Glomerular visceral epithelial cell (primary cell): Measurements from ENCODE around the gene PXMP4.

ENCODE experiments used
- DNase-seq: peaks from one replicate; pipeline ENCODE4 v3.0.0-alpha.2; 2016; ENCODE audit errors: extremely low spot score

The PXMP4 gene

DNA sequence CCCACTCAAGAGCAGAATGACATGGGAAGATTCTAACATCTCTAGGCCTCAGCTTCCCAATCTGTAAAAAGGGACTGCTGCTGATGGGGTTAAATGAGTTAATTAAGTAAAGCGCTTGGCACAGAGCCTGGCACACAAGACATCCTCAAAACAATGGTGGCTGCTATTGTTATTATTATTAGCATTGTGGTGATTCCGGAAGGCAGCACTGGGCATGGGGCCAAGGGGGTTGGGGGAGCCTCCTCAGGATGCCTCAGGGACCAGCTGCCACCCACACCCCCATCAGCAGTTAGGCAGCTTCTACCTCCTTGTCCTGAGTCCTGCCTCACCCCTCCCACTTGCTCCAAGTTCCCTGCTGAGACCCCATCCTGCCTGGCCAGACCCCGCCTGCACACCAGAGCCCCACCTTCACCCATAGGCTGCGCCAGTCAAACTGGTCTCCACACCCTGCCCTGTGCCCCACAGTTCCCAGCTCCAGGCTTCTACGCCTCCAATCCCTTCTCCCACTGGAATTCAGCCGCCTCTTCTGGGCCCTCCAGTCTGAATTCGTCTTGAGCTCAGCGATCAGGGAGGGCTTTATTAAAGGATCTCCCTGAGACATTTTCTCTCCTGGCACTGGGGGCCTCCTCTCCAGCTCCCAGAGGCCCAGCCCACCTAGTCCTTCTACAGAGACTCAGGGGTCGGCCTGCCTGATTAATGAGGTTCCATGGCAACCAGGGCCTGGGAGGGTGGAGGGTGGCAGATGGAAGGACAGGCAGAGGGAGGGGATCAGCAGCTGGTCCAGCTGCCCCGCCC is 35.4 kb downstream of the PXMP4 start:
- no peak for DNase-seq

DNA sequence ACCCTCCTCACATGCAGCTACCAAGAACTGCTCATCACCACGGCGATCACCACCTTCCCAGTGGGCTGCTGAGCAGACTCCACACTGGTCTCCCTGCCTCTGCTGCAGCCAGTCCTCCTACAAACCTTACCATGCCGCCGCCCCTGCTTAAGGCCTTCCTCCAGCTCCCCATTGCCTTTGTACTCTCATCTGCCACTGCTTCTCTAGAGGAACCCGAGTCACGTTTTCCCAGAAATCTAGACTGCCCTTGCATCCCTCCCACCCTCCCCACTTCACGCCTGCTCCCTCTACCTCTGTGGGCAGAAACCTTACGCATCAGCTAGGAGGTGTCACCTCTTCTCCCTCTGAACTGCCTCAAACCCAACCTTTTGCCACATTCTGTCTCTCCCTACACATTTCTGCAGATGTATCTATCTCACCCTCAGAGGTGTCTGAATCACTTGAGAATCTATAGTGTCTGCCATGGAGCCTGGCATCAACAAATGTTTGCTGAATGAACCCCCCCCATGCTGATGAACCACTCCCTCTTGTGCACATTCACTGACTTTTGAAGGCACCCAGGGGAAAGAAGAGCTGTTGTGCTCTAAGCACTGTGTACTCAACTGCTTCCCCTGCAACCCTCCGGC is 38.3 kb downstream of the PXMP4 start:
- no peak for DNase-seq

DNA sequence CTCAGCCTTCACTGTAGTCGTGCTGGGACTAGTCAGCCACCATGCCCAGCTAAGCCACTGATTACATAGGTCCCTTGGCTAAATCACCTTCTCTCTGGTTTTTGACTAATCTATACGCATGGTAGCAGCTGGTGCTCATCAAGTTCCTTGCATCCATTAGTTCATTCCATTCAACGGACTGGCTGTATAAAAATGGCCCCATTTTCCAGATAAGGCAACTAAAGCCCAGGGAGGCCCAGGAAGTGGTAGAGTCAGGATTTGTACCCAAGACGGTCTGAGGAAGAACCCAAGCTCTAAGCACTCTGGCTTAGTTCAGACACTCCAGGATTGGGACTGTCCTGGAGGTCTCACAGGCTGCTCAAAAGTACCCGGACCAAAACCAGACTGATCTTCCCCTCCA is 38.8 kb downstream of the PXMP4 start:
- DNase-seq = no peak

DNA sequence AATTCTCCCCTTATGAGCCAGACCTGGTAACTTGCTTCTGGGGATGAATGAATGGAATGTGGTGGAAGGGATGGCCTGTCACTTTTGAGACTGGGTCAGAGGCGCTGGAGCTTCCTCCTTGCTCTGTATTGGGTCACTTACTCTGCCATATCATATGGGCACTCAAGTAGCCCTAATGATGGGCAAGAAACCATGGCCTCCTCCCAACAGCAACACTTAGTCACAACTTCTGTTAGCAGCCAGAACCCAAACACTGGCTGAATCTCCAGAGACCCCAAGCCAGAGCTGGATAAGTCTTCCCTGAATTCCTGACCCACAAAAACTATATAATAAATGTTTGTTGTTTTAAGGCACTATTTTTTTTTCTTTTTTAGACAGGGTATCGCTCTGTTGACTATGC is 39.4 kb downstream of the PXMP4 start:
- no peak for DNase-seq

DNA sequence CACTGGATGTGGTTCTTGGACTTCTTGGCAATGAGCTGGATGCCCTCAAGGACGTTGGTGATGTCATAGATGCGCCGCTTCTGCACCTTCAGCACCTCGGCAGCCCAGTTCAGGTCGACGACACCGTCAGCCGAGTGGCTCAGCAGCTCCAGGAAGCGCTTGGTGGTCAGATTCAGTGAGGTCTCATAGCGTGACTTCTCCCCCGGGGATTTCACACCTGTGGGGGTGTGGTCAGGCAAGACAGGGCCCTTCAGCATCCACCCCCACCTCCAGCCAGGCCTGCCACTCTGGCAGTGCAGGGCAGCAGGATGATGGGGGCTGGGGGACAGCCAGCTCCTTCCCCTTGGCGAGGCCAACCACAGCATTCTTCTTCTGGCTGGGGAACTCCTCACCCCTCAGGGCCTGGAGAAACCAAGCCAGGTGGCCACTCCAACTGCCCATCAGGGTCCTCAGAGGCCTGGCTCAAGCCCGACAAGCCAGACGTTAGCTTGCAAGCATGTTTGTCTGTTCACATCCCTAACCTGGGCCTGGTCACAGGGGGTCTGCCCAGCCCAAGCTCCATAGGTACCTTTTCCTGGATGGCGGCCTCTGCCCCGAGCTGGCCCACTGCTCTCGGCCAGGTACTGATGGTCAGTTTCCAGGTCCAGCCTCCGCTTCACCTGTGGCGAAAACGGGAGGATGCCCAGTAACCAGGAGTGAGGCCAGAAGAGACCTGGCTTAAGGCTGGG is 40.2 kb downstream of the PXMP4 start:
- no peak for DNase-seq

DNA sequence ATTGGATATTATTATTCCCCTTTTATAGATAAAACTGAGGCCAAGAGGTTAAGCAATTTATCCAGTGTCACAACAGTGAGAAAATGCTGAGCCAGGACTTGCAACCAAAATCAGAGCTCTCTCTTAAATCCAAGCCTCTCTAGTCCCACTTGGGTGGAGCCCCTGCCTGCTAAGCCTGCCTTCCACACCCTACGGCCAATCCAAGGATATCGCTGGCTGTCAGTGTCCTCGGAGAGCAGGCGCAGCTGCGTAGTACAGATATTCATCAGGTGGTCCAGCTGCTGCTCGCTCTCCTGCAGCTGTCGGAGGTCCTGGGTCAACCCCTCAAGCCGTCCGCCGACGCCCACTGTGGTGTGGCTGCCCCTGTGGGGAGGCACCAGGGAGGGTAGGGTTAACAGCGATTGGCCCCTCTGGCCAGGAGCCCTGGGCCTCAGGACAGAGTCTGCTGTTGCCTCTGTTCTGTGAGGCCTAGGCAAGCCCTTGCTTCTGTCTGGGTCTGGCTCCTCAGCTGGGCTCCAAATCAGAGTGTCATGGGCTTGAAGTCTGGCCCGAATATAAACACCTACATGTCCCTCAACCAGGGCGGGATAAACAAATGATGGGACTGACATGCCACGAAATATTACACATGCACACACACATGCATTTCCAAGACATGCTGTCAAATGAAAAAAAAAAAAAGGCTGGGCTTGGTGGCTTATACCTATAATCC is 42.0 kb downstream of the PXMP4 start:
- DNase-seq = no peak

DNA sequence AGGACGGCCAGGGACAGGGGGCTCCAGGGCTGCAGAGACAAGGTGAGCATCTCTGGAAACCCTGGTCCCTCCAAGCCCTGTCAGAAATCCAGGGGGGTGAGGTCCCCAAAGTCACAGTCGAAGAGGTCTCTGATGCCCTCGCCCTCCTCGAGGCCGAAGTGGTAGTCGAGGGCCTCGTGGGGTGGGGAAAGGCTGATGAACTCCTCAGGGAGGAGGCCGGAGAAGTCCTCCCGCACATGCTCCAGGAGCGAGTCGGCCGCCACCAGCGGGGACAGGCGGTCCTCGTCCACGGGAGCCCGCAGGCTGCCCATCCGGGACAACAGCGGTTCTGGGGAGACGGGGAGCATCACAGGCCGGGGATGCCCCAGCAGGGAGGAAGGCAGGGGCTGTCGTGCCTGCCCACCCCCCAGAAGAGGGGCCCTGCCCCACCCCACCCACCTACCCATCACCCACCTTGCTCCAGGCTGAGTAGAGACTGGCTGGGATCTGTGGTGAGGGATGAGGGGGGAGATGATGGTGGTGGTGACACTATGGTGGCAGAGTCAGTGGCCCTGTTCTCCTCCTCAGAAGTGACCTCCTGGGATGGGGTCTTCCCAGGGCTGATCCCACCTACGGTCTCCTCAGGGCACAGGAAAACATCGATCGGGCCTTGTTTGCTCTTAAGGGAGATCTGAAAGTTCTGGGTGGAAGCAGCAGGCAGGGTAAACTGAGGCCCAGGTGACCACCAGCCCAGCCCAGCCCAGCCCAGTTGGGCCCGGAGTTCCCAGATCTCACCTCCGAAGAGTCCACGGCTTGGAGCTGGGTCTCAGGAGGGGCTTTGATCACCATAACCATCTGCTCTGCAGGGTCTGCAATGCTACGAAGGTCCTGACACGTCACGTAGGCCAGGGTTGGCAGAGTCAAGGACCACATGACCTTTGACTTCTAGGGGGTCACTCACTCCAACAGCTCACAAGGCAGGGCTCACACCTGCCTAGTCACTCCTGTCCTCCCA is 43.2 kb downstream of the PXMP4 start:
- no peak for DNase-seq

DNA sequence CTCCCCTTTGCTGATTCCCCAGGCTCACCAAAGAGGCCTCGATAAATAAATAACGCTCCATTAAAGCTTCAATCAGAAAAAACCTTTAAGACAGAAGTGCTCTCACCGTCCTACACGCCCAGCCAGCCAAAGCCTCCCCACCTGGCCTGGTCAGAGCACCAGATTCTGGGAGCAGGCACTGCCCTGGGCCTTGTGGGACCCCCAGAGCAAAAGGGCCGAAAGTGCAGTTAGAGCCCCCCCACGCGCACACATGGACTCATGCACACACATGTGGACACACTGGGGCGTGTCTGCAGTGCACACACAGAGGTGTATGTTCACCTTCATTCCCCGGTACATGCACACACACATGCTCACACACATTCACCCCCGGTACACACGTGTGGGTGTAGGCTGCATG is 44.0 kb downstream of the PXMP4 start:
- no peak for DNase-seq

DNA sequence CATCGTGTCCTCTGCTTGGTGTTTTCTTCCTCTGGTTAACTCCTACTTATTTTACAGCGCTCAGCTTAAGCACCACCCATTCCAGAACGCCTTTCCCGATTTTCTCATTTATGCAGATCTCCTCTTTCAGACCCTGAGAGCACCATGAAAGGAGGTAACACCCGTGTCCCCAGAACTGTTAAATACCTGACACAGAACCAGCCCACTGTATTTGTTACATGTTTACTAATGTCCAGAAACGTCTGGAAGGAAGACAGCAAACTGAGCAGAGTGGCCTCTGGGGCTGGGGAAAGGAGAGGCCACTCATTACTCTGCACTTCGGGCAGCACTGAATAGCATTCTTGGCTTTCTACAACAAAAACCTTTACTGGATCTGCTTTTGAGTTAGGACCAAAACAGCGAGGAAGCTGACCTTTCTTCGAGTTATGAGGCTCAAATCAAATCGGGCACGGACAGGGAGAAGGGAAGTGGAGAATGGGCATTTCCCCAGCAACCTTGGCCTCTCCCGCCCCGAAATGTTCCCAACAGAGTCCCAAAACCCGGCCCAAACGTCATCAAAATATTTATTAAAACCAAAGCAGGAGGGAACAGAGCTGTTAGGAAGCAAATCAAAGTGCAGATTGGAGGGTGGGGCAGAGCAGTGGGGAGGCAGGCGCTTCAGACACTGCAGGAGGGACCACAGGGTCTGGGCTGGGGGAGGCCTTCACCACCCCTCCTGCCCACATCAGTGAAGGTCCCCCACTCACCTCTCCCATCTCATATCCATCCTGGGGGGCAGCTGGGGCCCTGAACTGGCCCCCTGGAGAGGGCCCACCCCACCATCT is 44.8 kb downstream of the PXMP4 start:
- DNase-seq = no peak

DNA sequence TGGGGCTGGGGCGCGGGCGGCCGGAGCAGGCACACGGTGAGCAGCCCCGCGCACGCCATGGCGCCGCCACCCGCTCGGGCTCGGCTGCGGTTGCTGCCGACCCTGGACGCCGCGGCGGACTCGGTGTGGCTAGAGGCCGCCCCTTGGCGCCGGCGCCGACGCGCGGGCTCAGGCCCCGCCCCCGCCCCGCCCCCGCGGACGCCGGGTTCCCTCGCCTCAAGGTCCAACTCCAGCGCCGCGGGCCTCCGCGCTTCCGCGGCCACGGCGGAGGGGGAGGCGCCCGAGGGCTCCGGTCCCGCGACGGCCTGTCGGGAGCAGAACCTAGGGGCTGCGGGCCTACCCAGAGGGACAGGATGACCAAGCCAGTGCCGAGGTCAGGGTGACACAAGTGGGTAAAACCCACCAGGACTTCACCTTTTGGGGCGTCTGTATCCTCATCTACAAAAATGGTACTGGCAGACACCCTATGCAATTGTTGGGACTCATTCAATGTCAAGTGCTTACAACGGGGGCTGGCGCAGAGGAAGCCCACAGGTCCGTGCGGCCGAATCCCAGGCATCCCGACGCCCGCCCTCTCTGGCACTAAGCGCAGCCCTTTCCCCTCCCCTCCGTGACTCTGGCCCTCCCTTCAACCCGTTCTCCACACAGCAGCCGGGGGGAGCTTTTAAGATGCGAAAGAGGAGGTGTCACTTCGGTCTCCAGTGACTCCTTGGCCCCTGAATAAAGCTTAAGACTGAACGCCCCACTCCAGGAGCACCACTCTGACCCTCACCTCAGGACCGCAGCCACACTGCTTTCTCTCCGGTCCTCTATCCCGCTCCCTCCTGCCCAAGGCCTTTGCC is 45.6 kb downstream of the PXMP4 start, which contains the start of gene NECAB3:
TSS of gene NECAB3 (minus strand) at position 135 of the 842 bp plus-strand sequence. CDS start at position 59, 76 bp downstream.
- DNase-seq = peak; percentile 88

DNA sequence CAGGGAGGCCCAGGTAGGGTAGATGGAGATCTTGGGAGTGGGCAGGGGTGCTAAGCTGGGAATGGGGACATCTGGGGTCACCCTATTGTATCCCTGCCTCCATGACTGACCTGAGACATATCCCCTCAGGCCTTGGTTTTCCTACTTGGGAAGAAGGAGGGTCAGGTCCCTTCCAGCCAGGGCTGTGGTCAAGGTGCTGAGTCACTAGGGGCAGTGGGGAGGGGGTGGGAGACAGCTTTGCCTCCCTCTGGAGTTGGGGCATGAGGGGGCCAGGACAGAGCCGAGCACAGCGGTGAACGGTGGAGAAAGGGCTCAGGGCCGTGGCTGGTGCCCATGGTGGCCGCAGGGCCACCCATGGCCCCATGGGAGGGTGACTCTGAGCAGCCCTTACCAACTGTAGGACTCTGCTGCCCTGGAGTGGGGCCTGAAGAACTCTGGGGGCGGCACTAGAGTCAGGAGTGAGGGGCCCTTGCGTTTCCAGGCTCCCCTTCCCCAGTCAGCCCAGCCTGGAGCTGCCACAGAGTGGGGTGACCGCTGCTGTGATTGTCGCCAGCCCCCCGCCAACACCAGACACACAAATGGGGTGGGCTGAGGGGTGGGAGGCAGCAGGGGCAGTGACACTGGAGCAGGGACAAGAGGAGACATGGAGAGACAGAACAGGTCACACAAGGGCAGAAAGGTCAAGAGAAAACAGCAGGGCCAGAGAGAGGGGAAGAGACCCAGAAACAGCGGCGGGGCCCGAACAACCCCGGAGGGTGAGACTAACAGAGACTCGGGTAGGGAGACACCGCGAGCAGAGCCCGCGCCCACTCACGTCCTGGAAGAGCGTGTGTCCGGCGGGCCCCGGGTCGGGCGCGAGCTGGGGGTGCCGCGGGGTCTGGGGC is 46.5 kb downstream of the PXMP4 start:
- peak; percentile 68 for DNase-seq

DNA sequence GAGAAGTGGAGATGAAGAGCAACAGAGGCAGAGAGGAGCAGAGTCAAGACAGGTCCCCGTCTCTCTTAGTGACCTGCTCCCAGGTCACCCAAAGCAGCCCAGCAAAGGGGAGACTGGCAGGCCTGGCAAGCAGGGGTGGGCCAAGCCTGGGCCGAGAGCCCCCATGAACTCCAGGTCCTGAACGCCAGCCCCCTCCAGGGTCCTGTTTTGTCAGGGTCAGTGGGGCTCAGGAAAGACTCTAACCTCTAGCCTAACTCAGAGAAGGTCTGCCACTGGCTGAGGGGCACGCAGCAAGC is 47.0 kb downstream of the PXMP4 start:
- DNase-seq = no peak

DNA sequence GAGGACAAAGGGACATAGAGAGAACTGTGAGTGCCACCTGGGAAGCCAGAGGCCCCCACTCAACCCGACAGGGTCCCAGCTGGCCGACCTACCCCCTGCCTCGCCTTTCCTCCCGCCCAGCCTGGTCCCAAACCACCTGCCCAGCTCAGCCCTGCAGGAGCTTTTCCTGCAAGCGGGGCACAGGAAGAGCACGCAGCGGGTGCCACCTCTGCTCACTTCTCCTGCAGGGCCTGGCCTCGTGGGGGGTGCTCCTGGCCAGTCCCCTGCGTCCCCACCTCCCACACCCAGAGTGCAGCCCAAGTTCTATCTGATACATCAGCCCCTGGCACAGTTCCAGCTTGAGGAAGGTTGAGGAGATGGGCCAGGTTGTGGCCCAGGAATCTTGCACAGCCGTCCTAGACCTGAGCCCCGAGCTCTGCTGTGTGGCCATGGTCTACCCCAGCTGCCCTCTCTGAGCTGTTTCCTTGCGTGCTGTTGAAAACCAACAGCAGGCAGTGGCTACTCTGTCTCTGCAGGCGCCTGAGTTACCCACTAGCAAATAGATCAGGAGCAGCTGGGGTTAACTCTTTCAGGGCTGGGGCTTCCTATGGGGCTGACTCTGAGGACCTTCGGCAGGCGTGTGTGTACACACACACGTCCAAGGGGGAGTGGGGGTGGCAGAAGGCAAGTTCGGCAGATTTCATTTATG is 47.5 kb downstream of the PXMP4 start:
- DNase-seq = no peak

DNA sequence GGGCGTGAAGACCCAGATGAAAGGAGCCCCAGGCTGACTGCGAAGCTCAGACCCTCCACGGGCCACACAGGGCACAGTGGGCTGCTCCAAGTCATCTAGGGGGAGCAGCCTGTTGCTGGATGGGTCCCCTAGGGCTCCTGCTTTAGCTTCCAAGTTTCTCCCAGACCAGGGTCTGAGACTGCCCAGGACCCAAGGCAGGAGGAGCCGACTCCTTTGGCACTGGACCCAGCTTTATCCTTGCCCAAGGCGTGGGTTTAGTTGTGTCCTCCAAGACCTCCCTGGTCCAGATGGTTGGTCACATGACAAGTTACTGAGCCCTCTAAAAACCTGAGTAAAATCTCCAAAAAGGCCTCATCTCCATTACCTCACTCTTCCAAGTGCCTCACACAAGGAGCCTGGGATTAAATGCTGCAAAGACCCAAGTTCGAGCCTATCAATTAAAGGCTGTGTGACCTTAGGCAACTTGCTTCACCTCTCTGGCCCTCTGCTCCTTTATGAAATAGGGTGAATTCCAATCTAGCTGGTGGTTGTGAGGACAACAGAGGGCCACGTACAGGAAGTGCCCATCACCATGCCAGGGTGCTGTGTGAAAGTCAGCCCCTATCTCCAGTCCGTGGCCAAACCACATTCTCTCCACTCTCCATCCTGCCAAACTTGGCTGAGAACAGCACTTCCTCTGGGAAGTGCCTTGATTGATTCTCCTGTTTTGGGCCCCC is 48.4 kb downstream of the PXMP4 start:
- DNase-seq = no peak

DNA sequence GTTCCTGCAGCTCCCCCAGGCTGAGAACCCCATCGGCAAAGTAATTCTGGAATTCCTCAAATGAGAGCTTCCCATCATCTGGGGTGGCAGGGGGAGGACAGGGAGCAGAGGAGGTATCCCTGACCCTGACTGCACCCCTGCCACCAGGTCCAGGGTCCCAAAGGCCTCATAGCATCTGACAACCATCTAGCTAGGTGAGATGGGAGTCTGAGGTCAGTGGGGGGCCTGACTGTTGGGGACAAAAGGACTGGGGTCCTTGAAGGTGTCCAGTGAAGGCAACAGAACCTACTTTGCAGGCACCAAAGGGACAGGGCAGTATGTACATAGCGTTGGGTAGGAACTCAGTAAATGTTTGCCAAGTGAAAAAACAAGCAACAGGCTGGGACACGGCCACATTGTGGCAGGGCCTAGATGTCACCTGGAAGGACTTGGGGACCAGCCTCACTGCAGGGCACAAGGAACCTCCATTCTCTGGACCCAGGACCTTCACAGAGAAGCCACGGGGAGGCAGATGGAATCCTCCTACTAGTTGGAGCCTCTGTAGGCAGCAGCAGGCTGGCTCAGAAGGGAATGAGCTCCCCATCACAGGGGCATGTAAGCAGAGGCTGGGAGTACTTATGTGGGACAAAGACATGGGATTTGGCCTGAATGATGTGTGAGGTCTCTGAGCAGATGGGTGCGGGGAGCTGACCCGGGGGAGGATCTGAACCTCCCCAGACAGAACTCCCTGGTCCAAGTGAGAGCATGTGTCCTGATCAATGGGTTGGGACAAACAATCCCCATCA is 49.2 kb downstream of the PXMP4 start:
- no peak for DNase-seq
